ENCODE measurements around the gene EXOC2.

Gene EXOC2

GRCh38 chr6:551829-552350 is 141.0 kb downstream of the EXOC2 start:
- H2AK5ac ChIP-seq (ENCODE audit: low read length, severe bottlenecking): no peak overlapping the region
- H4K8ac ChIP-seq (ENCODE audit: low read length): no peak overlapping the region
- H3K27ac ChIP-seq (ENCODE audit: low read length, poor library complexity, severe bottlenecking): no peak overlapping the region
- H3K4ac ChIP-seq (ENCODE audit: low read depth in 1 of 2, low read length in 2 of 2): no peak overlapping the region
- DNase-seq: no peak
- H3K23ac ChIP-seq (ENCODE audit: low read length in 2 of 2): no peak overlapping the region
- H2BK120ac ChIP-seq (ENCODE audit: low read depth, low read length): no peak overlapping the region
- H3K27me3 ChIP-seq (ENCODE audit: control insufficient read depth in 1 of 2, insufficient read depth in 1 of 2, low read length in 2 of 2): no peaks in the 10 kb centered on the region
- H2BK5ac ChIP-seq (ENCODE audit: low read depth, low read length, poor library complexity, severe bottlenecking): no peak overlapping the region
- no peaks in the 10 kb centered on the region for H3K9me3 ChIP-seq (ENCODE audit: control insufficient read depth, low read length)
- H3K14ac ChIP-seq (ENCODE audit: low read length in 2 of 2): no peak overlapping the region
- H3K18ac ChIP-seq (ENCODE audit: low read depth in 1 of 2, low read length in 2 of 2): no peak overlapping the region
- no peak overlapping the region for H2BK12ac ChIP-seq (ENCODE audit: low read length in 2 of 2)
- no peak overlapping the region for H3K4me2 ChIP-seq (ENCODE audit: low read length, poor library complexity, severe bottlenecking)
- whole genome bisulfite sequencing: 87% methylated on average over 12 of the region's 12 CpGs
- peaks cover 21 to 55% of the 10 kb centered on the region in 2 experiments for H3K36me3 ChIP-seq (ENCODE audit: control insufficient read depth in 1 of 2, insufficient read depth in 2 of 2, low read depth in 1 of 2, low read length in 2 of 2)
- H3K4me1 ChIP-seq (ENCODE audit: control insufficient read depth, insufficient read depth, low read depth, low read length): peaks cover 6% of the 10 kb centered on the region
- no peak overlapping the region for H4K91ac ChIP-seq (ENCODE audit: low read length)
- H2AFZ ChIP-seq (ENCODE audit: low read depth, low read length): no peak overlapping the region
- H3K9ac ChIP-seq (ENCODE audit: low read length): no peak overlapping the region
- no peak overlapping the region for H2BK15ac ChIP-seq (ENCODE audit: low read depth, poor library complexity, severe bottlenecking)
- H3K4me3 ChIP-seq (ENCODE audit: insufficient read depth in 1 of 2, low read depth in 1 of 2, low read length in 2 of 2): no peak overlapping the region
- peaks cover 9% of the 10 kb centered on the region for H3K79me1 ChIP-seq (replicated peaks; ENCODE audit: low read length, poor library complexity, severe bottlenecking)

- H3K27me3 ChIP-seq (ENCODE audit: control insufficient read depth in 1 of 2, insufficient read depth in 1 of 2, low read length in 2 of 2): no peaks in the 10 kb centered on the region
- no peak overlapping the region for H3K18ac ChIP-seq (ENCODE audit: low read depth in 1 of 2, low read length in 2 of 2)
- H4K8ac ChIP-seq (ENCODE audit: low read length): peak overlapping the region; percentile 22
- no peak overlapping the region for H2AK5ac ChIP-seq (ENCODE audit: low read length, severe bottlenecking)
- H2BK12ac ChIP-seq (ENCODE audit: low read length in 2 of 2): no peak overlapping the region
- peaks cover 6% of the 10 kb centered on the region for H3K4me1 ChIP-seq (ENCODE audit: control insufficient read depth, insufficient read depth, low read depth, low read length)
- peaks cover 21 to 57% of the 10 kb centered on the region in 2 experiments for H3K36me3 ChIP-seq (ENCODE audit: control insufficient read depth in 1 of 2, insufficient read depth in 2 of 2, low read depth in 1 of 2, low read length in 2 of 2)
- H2BK120ac ChIP-seq (ENCODE audit: low read depth, low read length): no peak overlapping the region
- H3K23ac ChIP-seq (ENCODE audit: low read length in 2 of 2): no peak overlapping the region
- peaks cover 8% of the 10 kb centered on the region for H3K79me1 ChIP-seq (replicated peaks; ENCODE audit: low read length, poor library complexity, severe bottlenecking)
- H2AFZ ChIP-seq (ENCODE audit: low read depth, low read length): no peak overlapping the region
- WGBS: 64% methylated on average over 4 of the region's 4 CpGs
- H2BK15ac ChIP-seq (ENCODE audit: low read depth, poor library complexity, severe bottlenecking): no peak overlapping the region
- H3K4me3 ChIP-seq (ENCODE audit: insufficient read depth in 1 of 2, low read depth in 1 of 2, low read length in 2 of 2): no peak overlapping the region
- peak overlapping the region; percentile 18 for H4K91ac ChIP-seq (ENCODE audit: low read length)
- no peaks in the 10 kb centered on the region for H3K9me3 ChIP-seq (ENCODE audit: control insufficient read depth, low read length)
- H3K4me2 ChIP-seq (ENCODE audit: low read length, poor library complexity, severe bottlenecking): no peak overlapping the region
- no peak overlapping the region for H2BK5ac ChIP-seq (ENCODE audit: low read depth, low read length, poor library complexity, severe bottlenecking)
- H3K9ac ChIP-seq (ENCODE audit: low read length): no peak overlapping the region
- no peak overlapping the region for H3K27ac ChIP-seq (ENCODE audit: low read length, poor library complexity, severe bottlenecking)
- peak; percentile 64 for DNase-seq
- H3K14ac ChIP-seq (ENCODE audit: low read length in 2 of 2): no peak overlapping the region
- no peak overlapping the region for H3K4ac ChIP-seq (ENCODE audit: low read depth in 1 of 2, low read length in 2 of 2)
These were observed 141.5 kb downstream of the EXOC2 start for GRCh38 chr6:551405-551804.

- peaks cover 6% of the 10 kb centered on the region for H3K4me1 ChIP-seq (ENCODE audit: control insufficient read depth, insufficient read depth, low read depth, low read length)
- no peak overlapping the region for H3K4me3 ChIP-seq (ENCODE audit: insufficient read depth in 1 of 2, low read depth in 1 of 2, low read length in 2 of 2)
- H3K9me3 ChIP-seq (ENCODE audit: control insufficient read depth, low read length): no peaks in the 10 kb centered on the region
- H2BK15ac ChIP-seq (ENCODE audit: low read depth, poor library complexity, severe bottlenecking): no peak overlapping the region
- no peak overlapping the region for H3K4me2 ChIP-seq (ENCODE audit: low read length, poor library complexity, severe bottlenecking)
- peaks cover 16 to 49% of the 10 kb centered on the region in 2 experiments for H3K36me3 ChIP-seq (ENCODE audit: control insufficient read depth in 1 of 2, insufficient read depth in 2 of 2, low read depth in 1 of 2, low read length in 2 of 2)
- no peak overlapping the region for H3K18ac ChIP-seq (ENCODE audit: low read depth in 1 of 2, low read length in 2 of 2)
- H2AFZ ChIP-seq (ENCODE audit: low read depth, low read length): no peak overlapping the region
- no peak overlapping the region for H3K4ac ChIP-seq (ENCODE audit: low read depth in 1 of 2, low read length in 2 of 2)
- H2BK120ac ChIP-seq (ENCODE audit: low read depth, low read length): no peak overlapping the region
- H2AK5ac ChIP-seq (ENCODE audit: low read length, severe bottlenecking): no peak overlapping the region
- H2BK12ac ChIP-seq (ENCODE audit: low read length in 2 of 2): no peak overlapping the region
- H3K9ac ChIP-seq (ENCODE audit: low read length): no peak overlapping the region
- no peak overlapping the region for H3K14ac ChIP-seq (ENCODE audit: low read length in 2 of 2)
- H3K79me1 ChIP-seq (replicated peaks; ENCODE audit: low read length, poor library complexity, severe bottlenecking): peaks cover 7% of the 10 kb centered on the region
- H3K27ac ChIP-seq (ENCODE audit: low read length, poor library complexity, severe bottlenecking): no peak overlapping the region
- H4K91ac ChIP-seq (ENCODE audit: low read length): no peak overlapping the region
- H2BK5ac ChIP-seq (ENCODE audit: low read depth, low read length, poor library complexity, severe bottlenecking): no peak overlapping the region
- 95% methylated on average over 5 of the region's 6 CpGs for WGBS
- DNase-seq: no peak
- no peak overlapping the region for H3K23ac ChIP-seq (ENCODE audit: low read length in 2 of 2)
- no peak overlapping the region for H4K8ac ChIP-seq (ENCODE audit: low read length)
- H3K27me3 ChIP-seq (ENCODE audit: control insufficient read depth in 1 of 2, insufficient read depth in 1 of 2, low read length in 2 of 2): no peaks in the 10 kb centered on the region
These were observed 143.0 kb downstream of the EXOC2 start for GRCh38 chr6:549906-550305.

GRCh38 chr6:548517-548916 is 144.4 kb downstream of the EXOC2 start:
- Histone ChIP-seq H3K14ac (ENCODE audit: low read length in 2 of 2) (no peak overlapping the region), H3K18ac (ENCODE audit: low read depth in 1 of 2, low read length in 2 of 2) (no peak overlapping the region), H2AK5ac (ENCODE audit: low read length, severe bottlenecking) (no peak overlapping the region), H2BK120ac (ENCODE audit: low read depth, low read length) (no peak overlapping the region), H3K36me3 (ENCODE audit: control insufficient read depth in 1 of 2, insufficient read depth in 2 of 2, low read depth in 1 of 2, low read length in 2 of 2) (peaks cover 16 to 50% of the 10 kb centered on the region in 2 experiments), H3K9ac (ENCODE audit: low read length) (no peak overlapping the region), H3K23ac (ENCODE audit: low read length in 2 of 2) (no peak overlapping the region), H3K9me3 (ENCODE audit: control insufficient read depth, low read length) (no peaks in the 10 kb centered on the region), H2BK12ac (ENCODE audit: low read length in 2 of 2) (no peak overlapping the region), H2BK5ac (ENCODE audit: low read depth, low read length, poor library complexity, severe bottlenecking) (no peak overlapping the region), H3K4me3 (ENCODE audit: insufficient read depth in 1 of 2, low read depth in 1 of 2, low read length in 2 of 2) (no peak overlapping the region), H3K27me3 (ENCODE audit: control insufficient read depth in 1 of 2, insufficient read depth in 1 of 2, low read length in 2 of 2) (no peaks in the 10 kb centered on the region), H4K8ac (ENCODE audit: low read length) (no peak overlapping the region), H3K4me1 (ENCODE audit: control insufficient read depth, insufficient read depth, low read depth, low read length) (peaks cover 6% of the 10 kb centered on the region), H3K79me1 (replicated peaks; ENCODE audit: low read length, poor library complexity, severe bottlenecking) (peaks cover 7% of the 10 kb centered on the region), H2BK15ac (ENCODE audit: low read depth, poor library complexity, severe bottlenecking) (no peak overlapping the region), H3K27ac (ENCODE audit: low read length, poor library complexity, severe bottlenecking) (no peak overlapping the region), H4K91ac (ENCODE audit: low read length) (no peak overlapping the region), H3K4me2 (ENCODE audit: low read length, poor library complexity, severe bottlenecking) (no peak overlapping the region), H3K4ac (ENCODE audit: low read depth in 1 of 2, low read length in 2 of 2) (no peak overlapping the region), H2AFZ (ENCODE audit: low read depth, low read length) (no peak overlapping the region)
- DNase-seq: no peak
- WGBS: 98% methylated on average over 5 of the region's 6 CpGs

All from mesenchymal stem cell (in vitro differentiated cells and primary cell).